Activated CD4-positive, alpha-beta T cell treated with anti-CD3 and anti-CD28 coated beads, Interleukin-2, amount 10 ng/mL, durations not matched to agents 24 days and 14 days (primary cell): ENCODE results near the gene BBS1. TPM values are rescaled to one million over a fixed set of nuclear protein-coding genes. Genes with fewer than 3 reads are reported as not detected.
"Not testable (repeated sequence)": the region's sequence is repeated elsewhere in the genome, so short reads cannot be mapped to it uniquely, and the experiment has no call there.

Experiments used
- DNase-seq: peaks from one replicate; pipeline ENCODE4 v3.0.0; 2022
- H3K27ac Mint-ChIP-seq: one replicate; pipeline ENCODE4 v1.8.0; 2022; ENCODE audit warnings: mild to moderate bottlenecking, mixed read lengths
- H3K27me3 Mint-ChIP-seq: one replicate; pipeline ENCODE4 v1.8.0; 2022; ENCODE audit warnings: mixed read lengths
- H3K36me3 Mint-ChIP-seq: one replicate; pipeline ENCODE4 v1.8.0; 2022; ENCODE audit warnings: low read depth, mild to moderate bottlenecking, mixed read lengths
- H3K4me1 Mint-ChIP-seq: one replicate; pipeline ENCODE4 v1.8.0; 2021; ENCODE audit warnings: mixed read lengths
- H3K4me3 Mint-ChIP-seq: one replicate; pipeline ENCODE4 v1.8.0; 2022; ENCODE audit warnings: mild to moderate bottlenecking, moderate library complexity, mixed read lengths
- H3K9me3 Mint-ChIP-seq: one replicate; pipeline ENCODE4 v1.8.0; 2021; ENCODE audit warnings: mixed read lengths
- intact Hi-C: fragments of 100-400 bp; cut with micrococcal nuclease; formaldehyde crosslinking; loops from one replicate; pipeline ENCODE4 v1.15.1; 2023
- total RNA-seq: library from RNA; stranded (reverse); gene quantifications from 2 replicates; pipeline ENCODE4 v1.2.3, GENCODE V29; 2022

BBS1 gene
- total RNA-seq, 1 donor from 2014 or later = 17.6 TPM

DNA sequence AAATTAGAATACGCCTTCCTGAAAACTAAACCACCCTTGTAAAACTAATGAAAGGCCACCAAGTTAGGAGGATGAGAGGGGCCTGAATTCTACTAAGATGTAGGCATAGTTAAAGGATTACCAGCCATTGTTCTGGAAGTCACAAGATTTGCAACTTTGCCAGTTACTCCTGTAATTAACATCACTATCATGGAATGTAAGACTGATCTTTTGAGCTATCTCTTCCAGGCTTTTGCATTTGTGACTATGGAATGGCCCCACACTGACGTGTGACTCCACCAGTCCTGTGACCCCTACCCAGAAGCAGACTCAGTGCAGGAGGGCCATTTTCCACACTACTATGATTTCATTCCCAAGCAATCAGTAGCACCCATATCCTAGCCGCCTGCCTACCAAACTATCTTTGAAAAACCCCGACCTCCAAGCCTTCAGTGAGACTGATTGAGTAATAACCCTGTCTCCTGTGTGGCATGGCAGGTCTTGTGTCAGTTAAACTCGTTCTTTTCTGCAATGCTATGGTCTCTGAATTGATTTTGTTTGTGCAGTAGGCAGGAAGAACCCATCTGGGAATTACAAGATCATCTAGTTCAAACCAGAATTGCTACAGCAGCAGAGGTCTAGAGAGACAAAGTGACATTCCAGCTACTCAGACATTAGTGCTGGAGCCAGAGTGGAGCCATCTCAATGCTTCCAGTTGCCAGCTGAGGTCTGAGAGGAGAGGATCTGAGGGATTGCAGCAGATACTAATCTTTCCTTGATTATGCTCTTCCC, 59.8 kb downstream of the BBS1 start:
- intact Hi-C loops = loop anchor here (10.0 kb wide), 1 partner anchor 265 kb away; no protein-coding TSS in a partner anchor
- no peaks in the 10 kb centered on the region for H3K36me3 Mint-ChIP-seq
- H3K27me3 Mint-ChIP-seq = peaks cover 40% of the 10 kb centered on the region
- DNase-seq = no peak
- H3K4me1 Mint-ChIP-seq = peaks cover 5% of the 10 kb centered on the region
- no peak overlapping the region for H3K27ac Mint-ChIP-seq
- H3K4me3 Mint-ChIP-seq = no peak overlapping the region
- no peaks in the 10 kb centered on the region for H3K9me3 Mint-ChIP-seq

DNA sequence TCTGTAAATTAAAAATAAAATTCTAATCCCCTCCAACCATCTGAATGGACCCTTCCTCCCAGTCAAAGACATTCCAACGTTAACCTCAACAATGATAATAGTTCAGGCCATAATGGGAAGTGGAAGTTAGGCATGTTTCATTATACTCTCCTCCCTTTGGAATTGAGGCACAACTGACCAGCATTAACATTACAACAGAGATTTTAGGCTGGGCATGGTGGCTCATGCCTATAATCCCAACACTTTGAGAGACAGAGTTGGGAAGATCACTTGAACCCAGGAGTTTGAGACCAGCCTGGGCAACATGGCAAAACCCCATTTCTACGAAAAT, 60.4 kb downstream of the BBS1 start:
- H3K4me1 Mint-ChIP-seq = peaks cover 5% of the 10 kb centered on the region
- peaks cover 41% of the 10 kb centered on the region for H3K27me3 Mint-ChIP-seq
- H3K27ac Mint-ChIP-seq = no peak overlapping the region
- DNase-seq = no peak
- H3K36me3 Mint-ChIP-seq = no peaks in the 10 kb centered on the region
- intact Hi-C loops = loop anchor here (10.0 kb wide), 1 partner anchor 264 kb away; no protein-coding TSS in a partner anchor
- H3K9me3 Mint-ChIP-seq = no peaks in the 10 kb centered on the region
- no peak overlapping the region for H3K4me3 Mint-ChIP-seq

DNA sequence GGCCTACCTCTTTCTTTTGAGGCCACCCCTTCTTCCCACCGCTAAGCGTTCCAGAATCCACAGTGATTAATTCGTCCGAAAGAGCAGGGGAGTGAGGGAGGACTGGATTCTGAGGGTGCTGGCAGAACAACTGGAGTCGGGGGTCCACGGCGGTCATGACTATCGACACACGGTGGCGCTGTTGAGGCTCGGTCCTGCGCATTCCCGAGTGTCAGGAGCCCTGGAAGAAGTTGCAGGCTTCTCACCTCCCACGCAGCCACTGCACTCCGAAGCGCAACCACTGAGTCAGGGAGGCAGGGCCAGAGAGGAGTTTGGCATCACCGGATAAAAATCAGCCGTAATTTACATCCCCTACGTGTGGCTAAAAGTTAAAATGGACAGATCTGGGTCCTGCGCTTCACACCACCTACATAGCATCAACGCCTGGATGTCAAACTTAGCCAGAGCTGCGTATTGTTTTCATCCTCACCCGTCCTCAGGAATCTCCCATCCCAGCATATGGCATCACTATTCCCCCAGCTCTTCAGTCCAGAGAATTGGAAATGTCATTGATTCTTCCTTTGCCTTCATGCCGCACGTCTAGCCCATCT, 68.7 kb downstream of the BBS1 start:
- intact Hi-C loops = loop anchor here (1.0 to 10.0 kb wide), 3 partner anchors 38 to 256 kb away; partner anchors contain the start of gene RBM14
- peak; percentile 92 for DNase-seq
- no peaks in the 10 kb centered on the region for H3K36me3 Mint-ChIP-seq
- H3K27ac Mint-ChIP-seq = no peak overlapping the region
- H3K9me3 Mint-ChIP-seq = no peaks in the 10 kb centered on the region
- peaks cover 19% of the 10 kb centered on the region for H3K27me3 Mint-ChIP-seq
- H3K4me1 Mint-ChIP-seq = peaks cover 11% of the 10 kb centered on the region
- no peak overlapping the region for H3K4me3 Mint-ChIP-seq

DNA sequence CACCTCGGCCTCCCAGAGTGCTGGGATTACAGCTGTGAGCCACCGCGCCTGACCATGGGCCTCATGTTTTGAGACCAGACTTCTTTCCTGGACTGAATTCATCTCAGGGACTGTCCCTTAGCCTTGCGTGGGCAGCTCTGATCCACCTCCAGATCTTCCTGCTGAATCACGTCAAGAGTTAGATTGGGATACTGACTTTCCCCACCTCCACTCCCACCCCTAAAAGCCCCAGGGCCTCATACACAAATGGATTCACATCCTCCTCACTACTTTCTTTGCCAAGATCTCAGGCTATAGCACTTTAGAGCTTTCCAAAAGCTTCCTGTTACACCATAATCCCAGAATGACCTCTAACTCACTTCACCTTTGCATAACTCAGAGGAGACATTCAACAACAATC, 70.4 kb downstream of the BBS1 start:
- Mint-ChIP-seq H3K9me3 (no peaks in the 10 kb centered on the region), H3K4me1 (peaks cover 11% of the 10 kb centered on the region), H3K36me3 (no peaks in the 10 kb centered on the region), H3K27me3 (peaks cover 9% of the 10 kb centered on the region), H3K27ac (no peak overlapping the region), H3K4me3 (no peak overlapping the region)
- no peak for DNase-seq
- intact Hi-C loops = no loop called here

DNA sequence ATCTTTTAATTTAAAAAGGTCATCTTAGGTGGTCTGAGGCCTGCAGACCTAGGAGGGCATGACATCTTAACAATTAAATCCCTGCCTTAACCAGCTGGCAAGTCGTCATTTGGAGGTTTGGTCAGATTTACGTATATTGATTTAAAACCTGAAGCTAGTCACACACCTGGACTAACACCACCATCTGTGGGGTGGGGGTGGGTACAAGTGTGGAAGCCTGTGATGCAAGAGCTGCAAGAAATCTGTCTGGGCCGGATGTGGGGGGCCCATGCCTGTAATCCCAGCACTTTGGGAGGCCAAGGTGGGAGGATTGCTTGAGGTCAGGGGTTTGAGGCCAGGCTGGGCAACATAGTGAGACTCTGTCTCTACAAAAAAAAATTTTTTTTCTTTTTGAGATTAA, 70.8 kb downstream of the BBS1 start:
- Mint-ChIP-seq H3K4me1 (peaks cover 11% of the 10 kb centered on the region), H3K27ac (no peak overlapping the region), H3K4me3 (no peak overlapping the region), H3K27me3 (peaks cover 8% of the 10 kb centered on the region), H3K36me3 (no peaks in the 10 kb centered on the region), H3K9me3 (no peaks in the 10 kb centered on the region)
- intact Hi-C loops = no loop called here
- no peak for DNase-seq

DNA sequence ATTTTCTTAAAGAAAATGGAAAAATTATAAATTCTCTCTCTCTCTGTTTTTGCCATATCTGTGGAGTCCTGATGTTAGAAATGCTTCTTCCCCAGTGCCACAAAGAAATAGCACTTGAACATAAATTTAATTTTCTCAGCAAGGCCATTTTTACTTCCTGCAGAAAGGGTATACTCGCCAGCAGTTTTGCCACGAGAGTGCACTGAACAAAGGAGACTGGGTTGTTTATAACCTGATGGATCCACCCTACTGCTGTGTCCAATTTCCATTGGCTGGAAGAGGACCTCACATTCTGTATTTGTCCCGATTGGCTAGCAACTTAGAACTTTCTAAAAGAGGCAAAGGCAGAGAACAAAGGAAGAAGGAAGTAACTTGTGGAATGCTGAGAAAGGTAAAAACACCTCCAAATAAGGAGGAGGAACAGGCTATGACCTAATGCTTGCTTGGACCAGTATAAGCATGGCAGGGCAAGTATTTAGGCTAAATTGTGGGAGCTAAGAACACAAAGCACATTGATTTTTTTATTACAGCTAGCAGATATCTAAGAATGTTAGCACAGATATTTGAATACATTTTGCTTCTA, 72.2 kb downstream of the BBS1 start:
- H3K36me3 Mint-ChIP-seq, H3K27ac Mint-ChIP-seq, H3K9me3 Mint-ChIP-seq: not testable (repeated sequence)

More for the DNA sequence above, 72.2 kb downstream of the BBS1 start:
- intact Hi-C loops, H3K4me3 Mint-ChIP-seq, H3K27me3 Mint-ChIP-seq, DNase-seq: not testable (repeated sequence)
- peaks cover 11% of the 10 kb centered on the region for H3K4me1 Mint-ChIP-seq

Other genes with a start within 250 kb of the BBS1 start
- gene RAB1B, start 242.0 kb upstream of the BBS1 start, total RNA-seq = 117 and 123 TPM in 2 replicates
- 1.0 and 2.7 TPM in 2 replicates for gene CNIH2, start 232.5 kb upstream of the BBS1 start, total RNA-seq
- gene YIF1A, start 221.5 kb upstream of the BBS1 start, total RNA-seq = 108 and 119 TPM in 2 replicates
- not detected in 2 replicates for gene TMEM151A, start 218.7 kb upstream of the BBS1 start, total RNA-seq
- gene CD248, start 193.6 kb upstream of the BBS1 start, total RNA-seq = not detected in 2 replicates
- gene RIN1, start 174.2 kb upstream of the BBS1 start, total RNA-seq = 0.99 and 1.1 TPM in 2 replicates
- gene BRMS1, start 165.5 kb upstream of the BBS1 start, total RNA-seq = 55.6 and 58.4 TPM in 2 replicates
- 10.8 and 11.1 TPM in 2 replicates for gene B4GAT1, start 163.0 kb upstream of the BBS1 start, total RNA-seq
- gene SLC29A2, start 138.9 kb upstream of the BBS1 start, total RNA-seq = 17.4 and 18.9 TPM in 2 replicates
- gene NPAS4, start 89.6 kb upstream of the BBS1 start, total RNA-seq = 0.09 TPM in 1 of 2 replicates, not detected in the other
- 102 TPM in 2 replicates for gene MRPL11, start 71.8 kb upstream of the BBS1 start, total RNA-seq
- gene PELI3, start 43.7 kb upstream of the BBS1 start, total RNA-seq = 16.1 and 18.3 TPM in 2 replicates
- gene DPP3, start 30.2 kb upstream of the BBS1 start, total RNA-seq = 97.1 and 106 TPM in 2 replicates
- 12.2 and 13.9 TPM in 2 replicates for gene ZDHHC24, start 35.4 kb downstream of the BBS1 start, total RNA-seq
- gene ACTN3, start 36.3 kb downstream of the BBS1 start, total RNA-seq = 0.07 TPM in 2 replicates
- 0.68 and 1.2 TPM in 2 replicates for gene CTSF, start 58.0 kb downstream of the BBS1 start, total RNA-seq
- gene CCDC87, start 82.4 kb downstream of the BBS1 start, total RNA-seq = 0.19 and 0.21 TPM in 2 replicates
- gene CCS, start 82.5 kb downstream of the BBS1 start, total RNA-seq = 28.3 and 31.4 TPM in 2 replicates
- 209 and 214 TPM in 2 replicates for gene RBM14, start 106.0 kb downstream of the BBS1 start, total RNA-seq
- 109 and 133 TPM in 2 replicates for gene RBM4, start 128.1 kb downstream of the BBS1 start, total RNA-seq
- gene RBM4B, start 167.3 kb downstream of the BBS1 start, total RNA-seq = 15.6 and 16.0 TPM in 2 replicates
- 0.88 and 1.6 TPM in 2 replicates for gene SPTBN2, start 218.6 kb downstream of the BBS1 start, total RNA-seq